HPDE6-E6E7 (cell line): ENCODE measurements around the gene GADL1.

Experiments used
- DNase-seq: peaks from one replicate; pipeline ENCODE4 v3.0.0; 2011; ENCODE audit warnings: missing footprints; ENCODE audit errors: extremely low spot score

The GADL1 gene

DNA sequence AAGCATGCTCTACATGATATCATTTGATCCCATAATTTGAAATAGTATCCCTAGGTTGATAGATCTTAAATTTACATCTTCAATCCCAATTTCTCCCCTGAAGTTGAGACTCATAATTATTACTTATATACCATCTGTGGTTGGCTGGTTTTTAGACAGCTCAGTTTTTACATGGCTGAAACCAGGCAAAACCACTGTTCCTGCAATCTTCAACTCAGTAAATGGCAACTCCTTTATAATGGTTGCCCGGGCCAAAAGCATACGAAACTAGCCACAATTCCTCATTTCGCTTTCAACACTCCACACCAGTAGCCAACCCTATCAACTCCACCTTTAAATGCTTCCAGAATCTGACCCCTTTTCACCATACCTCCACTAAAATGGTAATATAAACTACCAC is 169.6 kb downstream of the GADL1 start:
- DNase-seq = no peak

GRCh38 chr3:30723211-30723610 is 171.2 kb downstream of the GADL1 start:
- DNase-seq = no peak

DNA sequence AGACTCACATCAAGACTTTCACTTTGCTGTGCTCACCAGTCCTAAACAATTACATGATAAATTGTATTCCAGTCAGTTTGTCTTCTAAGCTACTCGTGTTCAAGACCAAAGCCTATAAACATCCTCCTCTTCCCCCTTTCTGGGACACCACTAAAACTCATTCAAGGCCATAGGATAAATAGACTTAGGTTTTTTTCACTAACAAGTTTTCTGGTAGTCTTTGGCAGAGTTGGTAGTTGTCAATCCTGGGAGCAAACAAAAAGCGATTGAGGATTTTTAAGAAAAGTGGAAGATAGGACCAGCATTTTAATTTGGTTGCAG is 173.2 kb downstream of the GADL1 start:
- no peak for DNase-seq

GRCh38 chr3:30720586-30721313 is 173.7 kb downstream of the GADL1 start:
- peak; percentile 42 for DNase-seq

DNA sequence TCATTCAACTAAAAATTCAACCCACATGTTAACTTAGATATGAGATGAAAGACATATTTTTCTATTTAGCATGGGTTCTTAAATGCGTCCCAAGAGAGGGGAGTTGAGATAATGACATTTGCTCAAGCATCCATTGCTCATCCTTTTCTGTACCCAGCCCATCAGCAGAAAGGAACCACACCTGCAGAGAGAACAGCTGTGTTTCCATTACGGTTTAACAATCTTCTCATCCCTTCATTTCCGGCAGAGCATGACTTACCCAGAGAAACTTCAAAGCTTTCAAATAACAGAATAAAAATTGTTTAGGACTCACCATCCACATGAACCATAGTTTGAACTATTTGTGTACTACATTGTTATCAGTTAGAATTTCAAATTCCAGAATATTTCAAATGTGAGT is 174.9 kb downstream of the GADL1 start:
- DNase-seq = no peak

DNA sequence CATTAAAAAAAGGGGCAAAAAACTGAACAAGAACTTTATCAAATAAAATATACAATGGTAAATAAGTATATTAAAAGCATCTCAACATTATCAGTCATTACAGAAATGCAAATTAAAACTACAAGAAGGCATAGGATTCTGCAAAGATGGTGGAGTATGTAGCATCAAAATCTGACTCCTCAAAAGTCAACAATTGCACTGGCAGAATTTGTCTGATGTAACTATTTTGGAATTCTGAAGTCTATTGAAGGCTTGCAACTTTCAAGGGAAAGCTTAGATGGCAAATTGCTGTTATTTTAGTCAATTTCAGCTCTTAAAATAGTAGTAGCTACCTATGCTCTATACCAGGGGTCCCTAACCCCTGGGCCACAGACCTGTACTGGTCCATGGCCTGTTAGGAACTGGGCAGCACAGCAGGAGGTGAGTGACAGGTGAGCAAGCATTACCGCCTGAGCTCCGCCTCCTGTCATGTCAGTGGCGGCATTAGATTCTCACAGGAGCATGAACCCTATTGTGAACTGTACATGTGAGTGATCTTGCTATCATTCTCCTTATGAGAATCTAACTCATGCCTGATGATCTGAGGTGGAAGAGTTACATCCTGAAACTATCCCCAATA is 180.5 kb downstream of the GADL1 start:
- no peak for DNase-seq

DNA sequence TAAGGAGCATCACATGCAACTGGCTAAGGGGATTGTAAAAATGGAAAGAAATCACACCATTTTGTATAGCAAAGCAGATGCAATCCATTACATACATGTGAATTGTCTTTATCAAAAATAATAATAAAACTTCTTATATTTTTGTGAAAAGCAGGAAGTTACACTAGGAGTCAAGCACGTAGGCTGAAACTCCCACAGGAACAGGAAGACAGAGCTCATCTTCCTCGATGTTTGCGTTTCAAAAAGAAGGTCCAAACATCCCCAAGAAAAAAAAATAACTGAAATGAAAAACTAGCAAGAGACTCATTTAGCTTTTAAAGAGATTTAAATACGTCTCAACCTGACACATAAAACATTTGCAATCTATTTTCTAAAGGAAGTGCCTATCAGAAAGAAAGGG is 181.5 kb downstream of the GADL1 start:
- no peak for DNase-seq

GRCh38 chr3:30711867-30712266 is 182.6 kb downstream of the GADL1 start:
- no peak for DNase-seq

DNA sequence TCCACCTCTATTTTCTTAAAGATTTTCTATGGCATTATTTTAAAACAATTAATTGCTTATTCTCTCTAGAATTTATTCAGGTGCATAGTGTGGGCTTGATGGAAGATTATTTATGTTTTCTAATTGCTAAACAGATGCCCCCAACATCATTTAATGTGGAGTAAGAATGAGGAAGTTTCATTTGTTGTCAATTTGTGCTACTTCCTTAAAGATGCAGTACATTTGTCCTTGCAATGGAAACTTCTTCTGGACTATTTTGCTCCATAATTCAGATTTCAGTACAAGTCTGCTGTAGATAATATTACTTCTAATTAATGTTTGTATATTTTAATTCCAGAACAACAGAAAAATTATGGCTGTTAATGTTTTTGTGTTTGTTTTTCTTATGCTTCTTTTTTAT is 183.3 kb downstream of the GADL1 start:
- no peak for DNase-seq

DNA sequence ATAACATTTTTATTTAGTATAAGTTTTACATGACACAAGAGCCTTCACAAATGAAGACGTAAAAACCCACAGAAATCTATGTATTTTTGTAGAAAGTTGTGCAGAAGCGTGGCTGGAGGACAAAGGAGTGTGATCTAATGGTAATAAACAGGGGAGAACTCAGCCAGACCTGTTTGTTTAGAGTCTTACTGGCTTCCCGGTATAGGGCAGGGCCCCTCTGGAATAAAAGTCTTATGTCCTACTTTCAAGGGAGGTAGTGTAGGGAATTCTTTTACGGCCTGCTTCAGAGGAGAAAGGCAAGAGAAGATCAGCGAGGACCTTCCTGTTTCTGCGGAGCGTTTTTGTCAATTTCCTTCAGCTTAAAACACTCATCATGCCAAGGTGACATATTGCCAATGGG is 184.4 kb downstream of the GADL1 start:
- DNase-seq = no peak

GRCh38 chr3:30708472-30708871 is 186.0 kb downstream of the GADL1 start:
- DNase-seq = no peak

GRCh38 chr3:30707825-30708224 is 186.6 kb downstream of the GADL1 start:
- no peak for DNase-seq

DNA sequence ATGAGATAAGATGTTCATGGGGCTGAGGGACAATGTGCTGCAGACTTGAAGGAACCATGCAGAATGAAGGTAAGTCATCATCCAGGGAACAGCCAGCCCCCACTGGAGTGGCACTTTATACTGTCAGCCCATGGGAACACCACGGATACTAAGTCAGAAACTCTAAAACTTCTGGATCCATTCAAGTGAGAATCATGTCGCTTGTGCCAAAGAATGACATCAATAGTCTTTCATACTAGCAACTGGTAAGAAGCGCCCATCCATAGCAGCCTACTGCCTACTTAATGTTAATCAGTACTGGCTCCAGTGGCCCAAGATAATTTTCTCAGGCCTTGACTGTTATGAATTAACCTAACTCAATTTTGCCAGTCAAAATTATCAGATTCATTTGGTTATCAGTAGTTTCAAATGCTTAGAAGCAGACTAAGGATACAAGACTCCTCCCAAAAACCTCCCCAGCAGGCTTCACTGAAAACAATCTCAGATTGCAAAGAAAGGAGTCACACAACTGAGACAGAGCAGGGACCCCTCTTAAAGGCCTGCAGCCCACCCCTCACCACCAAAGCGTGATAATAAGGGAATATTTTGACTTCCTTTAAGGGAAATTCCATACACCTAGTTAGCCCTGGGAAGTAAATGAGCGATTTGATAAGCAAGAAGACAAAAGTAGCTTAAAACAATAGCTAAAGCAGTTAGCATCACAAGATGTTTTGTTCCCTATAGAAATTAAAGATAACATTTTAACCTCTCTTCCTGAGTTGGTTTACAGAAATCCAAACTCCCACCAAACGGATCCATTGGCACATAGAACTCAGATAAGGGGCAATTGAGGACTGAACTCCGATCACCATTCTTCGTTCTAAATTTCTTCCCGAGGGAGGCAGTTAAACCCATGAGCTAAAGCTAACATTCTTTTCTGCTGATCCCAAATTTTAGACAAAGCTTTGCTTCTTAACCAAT is 189.2 kb downstream of the GADL1 start:
- no peak for DNase-seq

DNA sequence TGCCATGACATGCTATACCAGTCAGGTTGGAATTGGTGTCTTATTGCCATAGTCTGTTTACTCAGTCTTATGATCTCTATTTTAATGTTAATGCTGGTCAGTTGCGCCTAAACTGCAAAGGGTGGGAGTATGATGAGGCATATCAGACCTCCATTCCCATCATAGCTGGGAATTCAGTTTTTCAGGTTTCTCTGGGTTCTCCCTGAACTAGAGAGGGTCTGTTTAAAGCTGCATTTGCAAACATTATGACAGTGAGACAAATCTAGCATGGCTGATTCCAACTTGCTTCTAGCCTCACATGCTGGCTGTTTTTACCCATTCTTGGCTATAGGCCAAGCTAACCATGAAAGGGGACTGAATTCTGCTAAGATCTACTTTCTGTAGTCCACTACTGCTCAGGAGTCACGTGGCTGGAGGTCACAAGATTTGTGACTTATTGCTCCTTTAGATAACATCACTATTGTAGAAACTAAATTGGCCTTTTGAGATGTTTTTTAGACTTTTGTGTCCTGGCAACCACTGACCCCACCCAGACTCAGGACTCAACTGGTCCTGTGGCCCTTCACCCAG is 191.5 kb downstream of the GADL1 start:
- no peak for DNase-seq

DNA sequence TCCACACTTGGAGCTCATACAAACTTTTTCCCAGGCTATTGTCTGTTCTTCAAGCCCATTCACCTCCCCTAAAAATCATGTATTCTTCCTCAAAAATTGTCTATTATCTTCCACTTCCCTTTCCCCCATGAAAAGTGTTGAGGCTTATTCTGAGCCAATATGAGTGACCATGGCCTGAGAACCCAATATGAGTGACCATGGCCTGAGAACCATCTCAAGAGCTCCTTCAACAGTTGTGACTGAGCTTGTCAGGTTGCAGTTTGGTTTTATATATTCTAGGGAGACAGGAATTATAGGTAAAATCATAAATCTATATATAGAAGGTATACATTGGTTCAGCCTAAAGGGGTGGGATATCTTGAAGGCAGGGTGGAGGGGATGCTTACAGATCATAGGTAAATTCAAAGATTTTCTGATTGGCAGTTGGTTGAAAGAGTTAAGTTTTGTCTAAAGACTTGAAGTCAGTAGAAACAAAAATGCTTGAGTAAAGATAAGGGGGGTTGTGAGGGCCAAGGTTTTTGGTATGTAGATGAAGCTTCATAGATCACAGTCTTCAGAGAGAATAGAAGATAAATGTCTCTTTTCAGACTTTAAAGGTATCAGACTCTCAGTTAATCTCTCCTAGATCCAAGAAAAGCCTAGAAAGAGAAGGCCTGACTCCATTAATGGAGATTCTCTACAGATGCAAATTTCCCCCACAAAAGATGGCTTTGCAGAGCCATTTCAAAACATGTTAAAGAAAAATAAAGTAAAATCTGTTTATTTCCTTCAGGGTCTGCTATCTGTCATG is 192.2 kb downstream of the GADL1 start:
- DNase-seq = no peak

- no peak for DNase-seq
Observed at GRCh38 chr3:30700702-30701321, 193.6 kb downstream of the GADL1 start.

- DNase-seq = no peak
Observed at GRCh38 chr3:30699927-30700326, 194.5 kb downstream of the GADL1 start.

DNA sequence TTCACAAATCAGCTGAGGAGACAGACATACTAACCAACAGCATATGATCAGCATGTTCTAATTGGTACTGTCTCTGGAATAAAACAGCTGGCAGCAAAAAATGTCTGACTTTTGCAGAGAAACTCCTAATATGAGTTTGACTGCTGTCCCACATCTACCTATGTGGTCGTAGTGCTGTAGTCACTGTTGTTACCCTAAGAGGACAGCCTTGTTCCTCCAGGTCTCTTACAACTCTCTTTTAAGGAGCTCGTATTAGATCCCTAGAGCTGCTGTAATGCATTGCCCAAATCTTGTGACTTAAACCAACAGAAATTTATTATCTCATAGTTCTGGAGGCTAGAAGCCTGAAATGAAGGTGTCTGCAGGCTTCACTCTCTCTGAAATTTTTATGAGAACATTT is 195.9 kb downstream of the GADL1 start:
- no peak for DNase-seq

DNA sequence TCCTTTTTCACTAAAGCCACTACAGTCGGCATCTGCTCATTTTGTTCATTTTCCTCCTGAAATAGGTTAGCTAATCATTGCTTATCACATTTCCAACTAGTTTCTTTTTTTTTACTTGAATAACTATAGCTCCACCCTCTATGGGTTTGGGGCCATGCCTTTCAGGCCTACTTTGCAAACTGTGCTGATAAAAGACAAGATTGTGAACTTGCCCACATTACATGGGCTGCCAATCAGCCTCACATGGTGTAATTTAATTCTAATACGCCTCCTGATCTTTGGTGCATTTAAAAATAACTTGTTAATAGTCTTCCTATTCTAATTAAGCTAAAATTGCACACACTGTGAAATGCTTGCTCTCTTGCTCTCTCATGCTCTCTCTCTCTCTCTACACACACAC is 197.6 kb downstream of the GADL1 start:
- DNase-seq = no peak

DNA sequence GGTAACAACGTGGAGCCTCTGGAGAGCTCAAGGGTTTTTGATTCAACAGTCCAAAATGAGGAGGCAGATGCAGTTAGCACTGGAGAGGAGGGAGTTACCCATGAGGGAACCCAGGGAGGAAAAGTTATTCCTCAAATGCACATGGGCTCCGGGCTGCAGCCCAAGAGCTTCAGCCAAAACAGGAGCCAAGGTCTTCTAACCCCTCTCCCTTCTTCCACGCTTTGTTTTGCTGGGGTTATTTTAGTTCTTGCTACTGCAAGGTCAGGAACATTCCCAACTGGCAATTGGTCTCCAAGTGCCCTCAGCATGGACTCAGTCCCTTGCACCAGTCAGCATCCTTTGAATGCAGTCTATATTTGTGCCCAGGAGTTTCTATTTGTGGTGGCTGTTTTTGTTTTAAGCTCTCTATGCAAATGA is 198.1 kb downstream of the GADL1 start:
- DNase-seq = no peak
